ENCODE data around the gene MRPS14. TPM values are rescaled to one million over a fixed set of nuclear protein-coding genes. Genes with fewer than 3 reads are reported as not detected.

The MRPS14 gene
- total and polyA plus RNA-seq, 7 experiments from 2014 or later = 12.4 to 67.6 (median 35.6) TPM

- no peak overlapping the region for H3K4me3 Mint-ChIP-seq
- Histone ChIP-seq H3K27ac (ENCODE audit: low read depth, low read length) (no peak overlapping the region), H3K36me3 (ENCODE audit: control insufficient read depth in 2 of 3, insufficient read depth in 3 of 3, low read length in 3 of 3) (peaks cover 0 to 4% (median 0%) of the 10 kb centered on the region in 3 experiments), H3K4me3 (ENCODE audit: low read length) (no peak overlapping the region), H3K4me1 (ENCODE audit: control insufficient read depth in 2 of 2, insufficient read depth in 2 of 2, low read length in 2 of 2) (peaks cover 7% of the 10 kb centered on the region in 2 donors), H3K9me3 (ENCODE audit: control insufficient read depth in 2 of 3, low read length in 3 of 3) (no peaks in the 10 kb centered on the region), H3K27me3 (ENCODE audit: control insufficient read depth in 2 of 2, insufficient read depth in 2 of 2, low read length in 2 of 2) (no peaks in the 10 kb centered on the region)
- ChIA-PET CTCF (interaction anchor here (1.0 kb wide), 2 partner anchors 19 to 27 kb away, joined by 3 read pairs; no protein-coding TSS in a partner anchor), POLR2A (interaction anchor here (0.6 to 2.5 kb wide), 7 partner anchors 10 to 112 kb away, joined by 3 to 8 read pairs (median 3); partner anchors contain the start of gene MRPS14)
- no peak for DNase-seq
- H3K4me1 Mint-ChIP-seq = peaks cover 6 to 15% (median 9%) of the 10 kb centered on the region in 7 donors
- intact Hi-C loops (cut with micrococcal nuclease) = no loop called here
- no peaks in the 10 kb centered on the region for H3K9me3 Mint-ChIP-seq
- peak overlapping the region in 1 of 9 donors; percentile 23 for H3K27ac Mint-ChIP-seq
- ATAC-seq = no peak
- H3K36me3 Mint-ChIP-seq = peaks cover 0 to 12% (median 0%) of the 10 kb centered on the region in 5 donors
- H3K27me3 Mint-ChIP-seq = no peaks in the 10 kb centered on the region
These were observed 27.3 kb downstream of the MRPS14 start for GRCh38 chr1:174995916-174996315.

- intact Hi-C loops (cut with micrococcal nuclease) = no loop called here
- Histone ChIP-seq H3K27me3 (ENCODE audit: control insufficient read depth in 2 of 2, insufficient read depth in 2 of 2, low read length in 2 of 2) (no peaks in the 10 kb centered on the region), H3K27ac (ENCODE audit: low read depth, low read length) (no peak overlapping the region), H3K4me3 (ENCODE audit: low read length) (no peak overlapping the region), H3K36me3 (ENCODE audit: control insufficient read depth in 2 of 3, insufficient read depth in 3 of 3, low read length in 3 of 3) (peaks cover 0 to 2% (median 0%) of the 10 kb centered on the region in 3 experiments), H3K9me3 (ENCODE audit: control insufficient read depth in 2 of 3, low read length in 3 of 3) (no peaks in the 10 kb centered on the region), H3K4me1 (ENCODE audit: control insufficient read depth in 2 of 2, insufficient read depth in 2 of 2, low read length in 2 of 2) (peaks cover 7% of the 10 kb centered on the region in 2 donors)
- Mint-ChIP-seq H3K36me3 (peaks cover 0 to 18% (median 0%) of the 10 kb centered on the region in 5 donors), H3K4me1 (peaks cover 0 to 18% (median 9%) of the 10 kb centered on the region in 7 donors), H3K9me3 (no peaks in the 10 kb centered on the region), H3K4me3 (no peak overlapping the region), H3K27me3 (no peaks in the 10 kb centered on the region), H3K27ac (peak overlapping the region in 3 of 9 donors; percentile 2 to 23 (median 19))
- CTCF ChIA-PET = interaction anchor here (1.0 kb wide), 1 partner anchor 27 kb away, joined by 3 read pairs; no protein-coding TSS in a partner anchor
- ATAC-seq = no peak
- DNase-seq = no peak
- POLR2A ChIA-PET = interaction anchor here (1.2 to 2.5 kb wide), 3 partner anchors 9 to 28 kb away, joined by 3 to 8 read pairs (median 6); no protein-coding TSS in a partner anchor
These were observed 28.1 kb downstream of the MRPS14 start for GRCh38 chr1:174995121-174995520.

GRCh38 chr1:174991473-174991872 is 31.8 kb downstream of the MRPS14 start:
- Mint-ChIP-seq H3K4me1 (peaks cover 5 to 36% (median 29%) of the 10 kb centered on the region in 7 donors), H3K36me3 (peaks cover 4 to 34% (median 14%) of the 10 kb centered on the region in 5 donors), H3K27me3 (no peaks in the 10 kb centered on the region), H3K27ac (peak overlapping the region in 5 of 9 donors; percentile 22 to 65 (median 52)), H3K4me3 (peak overlapping the region in 1 of 10 donors; percentile 43), H3K9me3 (peaks cover 0 to 1% (median 0%) of the 10 kb centered on the region in 11 donors)
- Histone ChIP-seq H3K9me3 (ENCODE audit: control insufficient read depth in 2 of 3, low read length in 3 of 3) (no peaks in the 10 kb centered on the region), H3K4me3 (ENCODE audit: low read length) (no peak overlapping the region), H3K27ac (ENCODE audit: low read depth, low read length) (no peak overlapping the region), H3K27me3 (ENCODE audit: control insufficient read depth in 2 of 2, insufficient read depth in 2 of 2, low read length in 2 of 2) (no peaks in the 10 kb centered on the region), H3K4me1 (ENCODE audit: control insufficient read depth in 2 of 2, insufficient read depth in 2 of 2, low read length in 2 of 2) (peaks cover 8 to 10% of the 10 kb centered on the region in 2 donors), H3K36me3 (ENCODE audit: control insufficient read depth in 2 of 3, insufficient read depth in 3 of 3, low read length in 3 of 3) (no peaks in the 10 kb centered on the region)
- ChIA-PET CTCF (interaction anchor here (0.5 kb wide), 1 partner anchor 173 kb away, joined by 4 read pairs; no protein-coding TSS in a partner anchor), POLR2A (interaction anchor here (0.5 to 2.7 kb wide), 7 partner anchors 9 to 1122 kb away, joined by 3 to 8 read pairs (median 3); no protein-coding TSS in a partner anchor)
- ATAC-seq (no peak), DNase-seq (no peak)
- intact Hi-C loops (cut with micrococcal nuclease) = loop anchor here in 1 of 2 donors (1.0 kb wide), 1 partner anchor 8 kb away; no protein-coding TSS in a partner anchor

GRCh38 chr1:174990382-174990999 is 32.7 kb downstream of the MRPS14 start:
- ATAC-seq (peak; percentile 65), DNase-seq (peak in 5 of 9 donors; percentile 24 to 50 (median 40))
- peaks cover 4 to 36% (median 16%) of the 10 kb centered on the region in 5 donors for H3K36me3 Mint-ChIP-seq
- ChIA-PET POLR2A (interaction anchor here (1.2 to 2.7 kb wide), 4 partner anchors 9 to 191 kb away, joined by 5 to 31 read pairs (median 7); partner anchors contain the start of gene CACYBP), CTCF (interaction anchor here (1.2 kb wide), 1 partner anchor 8 kb away, joined by 5 read pairs; no protein-coding TSS in a partner anchor)
- H3K27ac Mint-ChIP-seq = peak overlapping the region; percentile 90 to 99 (median 96)
- intact Hi-C loops (cut with micrococcal nuclease) = loop anchor here in 1 of 2 donors (1.0 kb wide), 1 partner anchor 9 kb away; the partner anchor contains the start of gene CACYBP
- H3K9me3 Mint-ChIP-seq = peaks cover 0 to 1% (median 0%) of the 10 kb centered on the region in 11 donors
- Histone ChIP-seq H3K4me1 (ENCODE audit: control insufficient read depth in 2 of 2, insufficient read depth in 2 of 2, low read length in 2 of 2) (peaks cover 8 to 10% of the 10 kb centered on the region in 2 donors), H3K27ac (ENCODE audit: low read depth, low read length) (peak overlapping the region; percentile 77), H3K9me3 (ENCODE audit: control insufficient read depth in 2 of 3, low read length in 3 of 3) (no peaks in the 10 kb centered on the region), H3K36me3 (ENCODE audit: control insufficient read depth in 2 of 3, insufficient read depth in 3 of 3, low read length in 3 of 3) (no peaks in the 10 kb centered on the region), H3K27me3 (ENCODE audit: control insufficient read depth in 2 of 2, insufficient read depth in 2 of 2, low read length in 2 of 2) (no peaks in the 10 kb centered on the region), H3K4me3 (ENCODE audit: low read length) (peak overlapping the region; percentile 63)
- peaks cover 5 to 40% (median 33%) of the 10 kb centered on the region in 7 donors for H3K4me1 Mint-ChIP-seq
- no peaks in the 10 kb centered on the region for H3K27me3 Mint-ChIP-seq
- H3K4me3 Mint-ChIP-seq = peak overlapping the region; percentile 79 to 92 (median 88)

GRCh38 chr1:174989536-174990220 is 33.5 kb downstream of the MRPS14 start:
- H3K9me3 ChIP-seq (ENCODE audit: control insufficient read depth in 2 of 3, low read length in 3 of 3) = no peaks in the 10 kb centered on the region
- H3K36me3 Mint-ChIP-seq = peaks cover 4 to 40% (median 16%) of the 10 kb centered on the region in 5 donors
- DNase-seq = no peak
- no peak for ATAC-seq
- H3K27me3 ChIP-seq (ENCODE audit: control insufficient read depth in 2 of 2, insufficient read depth in 2 of 2, low read length in 2 of 2) = no peaks in the 10 kb centered on the region
- H3K9me3 Mint-ChIP-seq = peaks cover 0 to 1% (median 0%) of the 10 kb centered on the region in 11 donors
- no peaks in the 10 kb centered on the region for H3K36me3 ChIP-seq (ENCODE audit: control insufficient read depth in 2 of 3, insufficient read depth in 3 of 3, low read length in 3 of 3)
- ChIA-PET POLR2A (interaction anchor here (0.8 to 2.7 kb wide), 5 partner anchors 9 to 190 kb away, joined by 5 to 31 read pairs (median 6); partner anchors contain the start of gene CACYBP), CTCF (interaction anchor here (1.2 to 1.4 kb wide), 2 partner anchors 9 to 10 kb away, joined by 5 to 6 read pairs; no protein-coding TSS in a partner anchor)
- H3K27me3 Mint-ChIP-seq = no peaks in the 10 kb centered on the region
- peaks cover 8 to 10% of the 10 kb centered on the region in 2 donors for H3K4me1 ChIP-seq (ENCODE audit: control insufficient read depth in 2 of 2, insufficient read depth in 2 of 2, low read length in 2 of 2)
- H3K4me1 Mint-ChIP-seq = peaks cover 5 to 47% (median 41%) of the 10 kb centered on the region in 7 donors
- H3K4me3 Mint-ChIP-seq = peak overlapping the region; percentile 79 to 92 (median 88)
- peak overlapping the region; percentile 19 for H3K4me3 ChIP-seq (ENCODE audit: low read length)
- peak overlapping the region; percentile 90 to 98 (median 96) for H3K27ac Mint-ChIP-seq
- intact Hi-C loops (cut with micrococcal nuclease) = loop anchor here in 1 of 2 donors (1.0 kb wide), 1 partner anchor 10 kb away; the partner anchor contains the start of gene CACYBP
- H3K27ac ChIP-seq (ENCODE audit: low read depth, low read length) = peak overlapping the region; percentile 77

- no peak for ATAC-seq
- Histone ChIP-seq H3K9me3 (ENCODE audit: control insufficient read depth in 2 of 3, low read length in 3 of 3) (no peaks in the 10 kb centered on the region), H3K4me3 (ENCODE audit: low read length) (no peak overlapping the region), H3K27ac (ENCODE audit: low read depth, low read length) (no peak overlapping the region), H3K36me3 (ENCODE audit: control insufficient read depth in 2 of 3, insufficient read depth in 3 of 3, low read length in 3 of 3) (no peaks in the 10 kb centered on the region), H3K27me3 (ENCODE audit: control insufficient read depth in 2 of 2, insufficient read depth in 2 of 2, low read length in 2 of 2) (no peaks in the 10 kb centered on the region), H3K4me1 (ENCODE audit: control insufficient read depth in 2 of 2, insufficient read depth in 2 of 2, low read length in 2 of 2) (peaks cover 8 to 14% of the 10 kb centered on the region in 2 donors)
- Mint-ChIP-seq H3K36me3 (peaks cover 4 to 41% (median 16%) of the 10 kb centered on the region in 5 donors), H3K4me3 (peak overlapping the region in 6 of 10 donors; percentile 0 to 92 (median 88)), H3K4me1 (peaks cover 5 to 50% (median 43%) of the 10 kb centered on the region in 7 donors), H3K27ac (peak overlapping the region in 8 of 9 donors; percentile 90 to 98 (median 96)), H3K27me3 (no peaks in the 10 kb centered on the region), H3K9me3 (peaks cover 0 to 1% (median 0%) of the 10 kb centered on the region in 11 donors)
- ChIA-PET CTCF (interaction anchor here (1.2 to 1.4 kb wide), 2 partner anchors 10 kb away, joined by 5 to 6 read pairs; no protein-coding TSS in a partner anchor), POLR2A (interaction anchor here (0.8 to 2.7 kb wide), 4 partner anchors 10 to 189 kb away, joined by 5 to 31 read pairs (median 7); partner anchors contain the start of gene CACYBP)
- no peak for DNase-seq
- intact Hi-C loops (cut with micrococcal nuclease) = no loop called here
These were observed 34.2 kb downstream of the MRPS14 start for GRCh38 chr1:174988986-174989385.
